IMR-90 (cell line): Measurements from ENCODE around the gene PTGDS.

Experiments used
- CTCF ChIP-seq: conservative IDR thresholded peaks from 2 replicates; pipeline ENCODE4 v1.5.1; 2012; ENCODE audit warnings: mild to moderate bottlenecking, low read depth, low read length, improper control_type of control experiment
- MXI1 ChIP-seq: IDR thresholded peaks from 2 replicates; pipeline ENCODE4 v1.6.1; 2012; ENCODE audit warnings: low read depth, mild to moderate bottlenecking, low read length, moderate library complexity, borderline replicate concordance
- RAD21 ChIP-seq: IDR thresholded peaks from 2 replicates; pipeline ENCODE4 v1.6.1; 2012; ENCODE audit warnings: low read length, improper control_type of control experiment
- RFX5 ChIP-seq: IDR thresholded peaks from 2 replicates; pipeline ENCODE4 v1.8.0; 2012; ENCODE audit warnings: low read depth, mild to moderate bottlenecking, low read length, moderate library complexity
- USF2 ChIP-seq: fragments of 150-350 bp; IDR thresholded peaks from 2 replicates; pipeline ENCODE4 v1.6.1; 2017; ENCODE audit warnings: mild to moderate bottlenecking, antibody characterized with exemption, low read length, low read depth

GRCh38 chr9:136957901-136958300, 19.4 kb upstream of the PTGDS start:
- TF ChIP-seq MXI1 (no peak), CTCF (no peak), RFX5 (no peak), USF2 (no peak), RAD21 (no peak)
